ENCODE data around the gene GPR55.

The GPR55 gene

GRCh38 chr2:230866756-230867523 lies 58.1 kb downstream of the GPR55 start:
- DNase-seq (ENCODE audit: low spot score), result peak; percentile 37

- peak; percentile 56 for DNase-seq (ENCODE audit: low spot score)
Measured at GRCh38 chr2:230865766-230866755, 59.0 kb downstream of the GPR55 start.

- no peak for DNase-seq (ENCODE audit: low spot score)
Measured at GRCh38 chr2:230865307-230865765, 59.7 kb downstream of the GPR55 start.

- peak; percentile 95 for DNase-seq (ENCODE audit: low spot score)
Measured at GRCh38 chr2:230864605-230865306, 60.3 kb downstream of the GPR55 start, which contains the start of gene ITM2C. Gene ITM2C, plus strand, starts transcription at chr2:230864942. Its CDS starts 84 bp downstream, at chr2:230865026.

- no peak for DNase-seq (ENCODE audit: low spot score)
Measured at GRCh38 chr2:230864122-230864604, 60.9 kb downstream of the GPR55 start.

GRCh38 chr2:230863442-230864121 lies 61.5 kb downstream of the GPR55 start:
- DNase-seq (ENCODE audit: low spot score), result no peak

DNA sequence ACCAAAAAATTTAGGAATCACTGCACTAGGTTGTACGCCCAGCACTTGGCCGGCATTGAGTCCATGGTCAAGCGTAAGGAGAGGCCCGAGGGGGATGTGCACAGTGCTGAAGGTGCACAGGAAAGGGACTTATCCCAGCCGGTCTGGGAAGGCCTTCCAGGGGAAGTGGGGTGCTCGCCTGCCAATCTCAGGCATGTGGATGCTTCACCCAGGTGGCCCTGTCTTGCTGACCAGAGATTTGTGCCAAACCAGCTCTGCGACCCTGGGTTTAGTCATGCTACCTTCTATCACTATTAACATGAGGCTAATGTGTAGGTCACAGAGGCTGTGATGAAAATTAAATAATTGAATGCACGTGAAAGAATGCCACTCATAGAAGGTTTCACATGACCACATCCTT lies 62.0 kb downstream of the GPR55 start:
- no peak for DNase-seq (ENCODE audit: low spot score)

DNA sequence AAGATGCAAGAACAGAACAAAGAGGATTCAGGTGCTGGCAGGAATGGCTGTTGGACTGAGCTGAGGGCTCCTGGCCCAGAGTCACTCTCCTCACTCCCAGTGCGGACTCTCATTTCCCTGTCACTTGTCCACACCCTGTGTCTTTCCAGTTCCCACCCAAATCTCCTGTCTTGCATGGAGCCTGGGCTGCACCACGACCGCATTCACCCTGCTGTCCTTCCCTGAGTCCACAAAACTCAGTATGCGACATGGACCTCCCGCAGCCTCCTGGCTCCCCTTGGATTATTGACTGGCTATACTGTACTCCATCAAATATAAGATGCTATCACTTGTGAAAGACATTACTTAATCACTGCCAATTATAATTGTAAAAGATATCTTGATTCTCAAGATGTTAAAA lies 62.8 kb downstream of the GPR55 start:
- DNase-seq (ENCODE audit: low spot score), result no peak

DNA sequence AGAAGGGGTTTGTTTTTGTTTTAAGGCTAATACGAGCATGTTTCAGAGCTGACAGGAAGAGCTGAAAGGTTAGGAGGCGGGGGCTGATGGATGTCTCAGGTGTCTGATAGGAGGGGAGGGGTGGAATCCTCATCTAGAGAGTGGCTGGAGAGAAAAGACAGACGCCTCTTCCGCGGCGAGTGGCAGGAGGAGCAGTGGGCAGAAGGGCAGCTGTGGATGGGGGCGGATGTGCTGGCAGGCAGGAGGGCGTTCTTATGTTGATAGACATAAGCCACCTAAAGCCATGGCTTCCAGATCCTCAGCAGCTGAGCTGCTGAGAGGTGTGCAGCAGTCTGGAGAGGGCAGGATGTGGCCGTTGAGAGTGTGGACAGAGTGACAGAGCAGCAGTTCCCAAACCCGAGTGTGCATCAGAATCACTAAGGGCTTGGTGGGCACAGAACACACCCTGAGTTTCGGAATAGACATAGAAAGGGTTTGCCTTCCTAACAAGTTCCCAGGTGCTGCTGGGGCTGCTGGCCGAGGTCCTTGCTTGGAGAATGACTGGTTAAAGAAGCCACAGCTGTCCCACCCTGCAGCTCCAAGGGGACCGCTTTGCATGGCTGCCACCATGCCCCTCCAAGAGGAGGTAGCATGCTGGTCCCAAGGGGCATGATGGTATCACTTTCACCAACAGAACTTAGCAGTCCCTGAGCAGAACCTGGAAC lies 63.3 kb downstream of the GPR55 start:
- DNase-seq (ENCODE audit: low spot score), result no peak

Data from GM03348 (cell line).